ENCODE results near the gene ANKRD62.

Gene ANKRD62

DNA sequence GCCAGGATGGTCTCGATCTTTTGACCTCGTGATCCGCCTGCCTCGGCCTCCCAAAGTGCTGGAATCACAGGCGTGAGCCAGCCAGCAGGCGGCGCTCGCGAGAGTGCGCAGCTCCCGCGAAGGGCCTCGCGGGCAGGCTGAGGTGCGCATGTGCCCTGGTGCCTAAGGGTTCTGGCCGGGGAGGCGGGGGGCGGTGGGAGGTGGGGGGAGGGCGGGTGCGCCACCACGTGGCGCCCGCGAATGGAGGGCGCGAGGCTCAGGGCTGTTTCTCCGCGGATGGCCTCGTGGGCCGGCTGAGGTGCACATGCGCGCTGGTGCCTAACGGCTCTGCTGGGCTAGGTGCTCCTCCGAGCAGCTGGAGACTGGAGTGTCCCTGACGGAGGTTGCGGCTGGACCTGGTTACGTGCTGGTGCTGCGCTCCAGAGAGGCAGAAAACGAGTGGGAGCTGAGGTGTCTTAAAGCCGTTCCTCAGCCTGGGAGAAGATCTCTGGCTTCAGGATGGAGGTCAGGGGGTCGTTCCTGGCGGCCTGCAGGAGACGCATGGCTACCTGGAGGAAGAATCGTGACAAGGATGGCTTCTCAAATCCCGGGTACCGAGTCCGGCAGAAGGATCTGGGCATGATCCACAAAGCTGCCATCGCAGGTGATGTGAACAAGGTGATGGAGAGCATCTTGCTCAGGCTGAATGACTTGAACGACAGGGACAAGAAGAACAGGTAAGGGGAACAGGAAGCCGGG lies at the start of gene ANKRD62:
Gene ANKRD62, plus strand, starts transcription at position 324 of the 738 bp plus-strand sequence. Its CDS starts 175 bp downstream, at position 499.
- no peak for DNase-seq (ENCODE audit: low spot score)

DNA sequence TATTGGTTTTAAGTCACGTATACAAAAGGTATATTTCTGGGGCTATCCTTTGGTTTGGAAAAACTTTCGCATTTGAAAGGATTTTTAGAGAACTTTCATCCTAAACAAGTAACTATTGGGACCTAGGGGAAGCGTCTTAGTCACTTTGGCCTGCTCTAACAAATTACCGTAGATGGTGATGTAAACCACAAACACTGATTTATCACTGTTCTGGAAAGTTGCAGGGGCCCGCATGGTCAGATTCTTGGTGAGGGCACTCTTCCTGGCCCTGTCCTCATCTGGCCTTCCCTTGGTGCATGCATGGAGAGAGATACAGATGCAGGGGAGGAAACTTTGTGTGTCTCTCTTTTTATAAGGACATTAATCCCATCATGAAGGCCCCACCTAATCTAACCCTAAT lies 49.1 kb upstream of the ANKRD62 start:
- DNase-seq (ENCODE audit: low spot score) = no peak

GRCh38 chr18:12046046-12046750 lies 47.4 kb upstream of the ANKRD62 start:
- no peak for DNase-seq (ENCODE audit: low spot score)

DNA sequence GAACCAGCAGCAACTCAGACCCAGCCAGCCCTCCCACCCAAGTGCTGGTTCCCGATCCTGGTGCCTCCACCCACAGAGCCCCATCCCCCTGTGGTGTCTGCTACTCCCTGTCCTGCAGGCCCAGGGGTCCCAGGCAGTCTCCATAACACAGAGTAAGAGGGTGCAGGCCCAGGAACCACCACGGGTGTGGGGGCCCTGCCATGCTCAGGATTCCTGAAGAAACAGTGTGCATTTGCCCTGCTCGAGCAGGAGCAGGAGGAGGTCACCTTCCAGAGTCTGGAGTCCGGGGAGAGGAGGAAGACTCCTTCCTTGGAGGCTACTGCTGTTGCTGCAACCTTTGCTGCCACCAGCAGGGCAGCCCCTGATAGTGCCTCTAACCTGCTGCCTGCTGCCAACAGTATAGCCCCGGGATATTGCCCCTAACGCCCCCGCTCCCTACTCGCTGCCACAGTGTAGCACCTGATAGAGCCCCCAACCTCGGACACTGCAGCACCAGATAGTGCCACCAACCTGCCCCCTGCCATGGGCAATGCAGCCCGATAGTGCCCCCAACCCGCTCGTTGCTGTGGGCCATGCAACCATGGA lies 46.8 kb upstream of the ANKRD62 start:
- no peak for DNase-seq (ENCODE audit: low spot score)

GRCh38 chr18:12048010-12048826 lies 45.4 kb upstream of the ANKRD62 start:
- no peak for DNase-seq (ENCODE audit: low spot score)

- no peak for DNase-seq (ENCODE audit: low spot score)
Observed at GRCh38 chr18:12048827-12049175, 44.8 kb upstream of the ANKRD62 start.

GRCh38 chr18:12049978-12050811 lies 43.4 kb upstream of the ANKRD62 start:
- DNase-seq (ENCODE audit: low spot score) = no peak

- no peak for DNase-seq (ENCODE audit: low spot score)
Observed at GRCh38 chr18:12052866-12053265, 40.8 kb upstream of the ANKRD62 start.

GRCh38 chr18:12053289-12053688 lies 40.4 kb upstream of the ANKRD62 start:
- no peak for DNase-seq (ENCODE audit: low spot score)

- no peak for DNase-seq (ENCODE audit: low spot score)
Observed at GRCh38 chr18:12056034-12056883, 37.4 kb upstream of the ANKRD62 start.

DNA sequence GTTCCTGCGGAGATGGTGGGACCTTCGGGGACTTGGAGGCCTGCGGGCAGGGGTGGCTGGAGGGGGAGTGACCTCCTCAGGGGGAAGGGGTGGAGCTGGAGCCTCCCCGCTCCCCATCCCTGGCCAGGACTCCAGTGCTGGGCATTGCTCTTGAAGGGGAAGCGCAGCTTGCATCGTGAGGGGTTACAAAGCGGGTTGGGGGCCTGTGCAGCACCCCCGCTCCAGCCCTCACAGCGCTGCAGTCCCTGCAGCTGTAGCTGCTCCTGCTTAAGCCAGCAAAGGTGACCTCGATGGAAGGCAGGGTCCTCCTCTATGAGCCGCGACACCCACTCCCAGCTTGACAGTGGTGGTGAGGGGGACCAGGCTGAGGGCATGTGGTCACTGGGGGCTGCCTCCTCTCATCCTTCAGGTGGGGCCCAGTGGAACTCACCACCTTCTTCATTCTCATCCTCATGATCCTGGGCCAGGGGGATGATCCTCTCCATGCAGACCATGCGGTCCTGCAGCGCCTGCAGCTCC lies 36.7 kb upstream of the ANKRD62 start:
- DNase-seq (ENCODE audit: low spot score) = no peak

GRCh38 chr18:12057419-12058039 lies 36.1 kb upstream of the ANKRD62 start:
- DNase-seq (ENCODE audit: low spot score) = no peak

DNA sequence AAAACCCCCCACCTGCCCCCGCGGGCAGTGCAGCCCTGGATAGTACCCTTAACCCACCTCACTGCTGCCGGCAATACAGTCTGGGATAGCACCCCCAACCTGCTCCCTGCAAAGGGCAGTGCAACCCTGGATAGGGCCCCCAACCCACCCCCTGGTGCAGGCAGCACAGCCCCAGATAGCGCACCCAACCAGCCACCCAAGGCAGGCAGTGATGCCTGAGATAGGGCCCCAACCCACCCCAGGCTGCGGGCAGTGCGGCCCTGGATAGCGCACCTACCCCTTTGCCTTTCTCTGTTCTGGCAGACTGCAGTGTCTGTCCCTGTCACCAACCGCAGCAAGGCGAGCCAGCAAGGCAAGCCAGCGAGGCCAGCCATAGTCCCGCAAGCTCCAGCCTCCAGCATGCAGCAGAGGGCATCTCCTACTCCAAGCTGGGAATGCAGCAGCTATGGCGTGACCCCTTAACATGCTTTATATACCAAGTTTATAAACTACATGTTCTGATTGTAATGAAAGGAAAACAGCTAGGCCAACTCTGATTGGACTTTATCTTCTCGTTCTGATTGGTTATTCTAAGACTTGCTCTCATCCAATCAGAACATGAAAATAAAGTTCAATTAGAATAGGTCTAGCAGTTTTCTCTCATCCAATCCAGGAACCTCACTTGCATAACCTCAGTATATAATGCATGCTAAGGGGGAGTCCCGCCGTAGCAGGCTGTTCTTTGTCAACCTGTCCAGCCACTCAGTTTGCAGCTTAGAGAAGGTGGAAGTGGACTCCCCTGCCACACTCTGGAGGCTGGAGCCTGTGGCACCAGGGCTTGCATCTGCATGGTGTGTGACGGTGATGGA lies 34.1 kb upstream of the ANKRD62 start:
- no peak for DNase-seq (ENCODE audit: low spot score)

DNA sequence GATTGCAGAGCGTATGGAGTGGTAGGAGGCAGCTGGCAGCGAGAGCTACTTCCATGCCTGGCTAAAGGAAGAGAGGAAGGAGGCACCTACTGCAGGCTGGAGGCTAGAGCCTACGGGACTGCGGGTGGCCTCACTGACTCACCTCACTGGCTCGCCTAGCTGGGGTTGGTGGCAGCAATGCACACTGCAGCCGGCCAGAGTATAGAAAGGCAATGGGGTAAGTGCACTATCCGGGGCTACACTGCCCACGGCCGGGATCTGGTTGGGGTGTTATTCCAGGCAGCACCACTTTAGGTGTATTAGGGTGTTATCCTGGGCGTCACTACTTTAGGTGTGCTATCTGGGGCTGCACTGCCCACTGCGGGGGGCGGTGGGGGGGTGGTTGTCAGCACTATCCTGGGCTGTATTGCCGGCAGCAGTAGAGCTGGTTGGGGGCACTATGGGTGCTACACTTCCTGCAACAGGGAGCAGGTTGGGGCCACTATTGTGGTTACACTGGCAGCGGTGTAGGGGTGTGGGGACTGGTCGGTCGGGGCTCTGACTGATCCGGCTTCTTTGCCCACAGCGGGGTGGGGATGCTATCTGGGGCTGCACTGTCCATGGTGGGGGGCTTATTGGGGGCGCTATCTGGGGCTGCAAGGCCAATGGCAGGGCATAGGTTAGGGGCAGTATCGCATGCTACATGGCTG lies 33.3 kb upstream of the ANKRD62 start:
- DNase-seq (ENCODE audit: low spot score) = no peak

DNA sequence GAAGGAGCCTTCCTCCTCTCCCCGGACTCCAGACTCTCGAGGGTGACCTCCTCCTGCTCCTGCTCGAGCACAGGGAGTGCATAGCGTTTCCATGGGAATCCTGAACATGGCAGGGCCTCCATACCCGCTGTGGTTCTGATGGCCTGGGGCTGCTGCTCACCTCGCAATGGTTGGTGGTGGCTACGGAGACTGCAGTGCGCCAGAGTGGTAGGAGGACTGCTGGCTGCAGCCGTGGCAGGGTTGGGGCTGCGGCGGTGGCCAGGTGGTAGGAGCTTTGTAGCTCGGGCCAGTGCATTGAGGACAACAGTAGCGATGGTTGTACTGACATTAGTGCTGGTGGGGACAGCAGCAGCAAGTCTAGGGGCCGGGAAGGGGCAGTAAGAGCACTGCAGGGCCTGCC lies 32.0 kb upstream of the ANKRD62 start:
- DNase-seq (ENCODE audit: low spot score) = no peak

DNA sequence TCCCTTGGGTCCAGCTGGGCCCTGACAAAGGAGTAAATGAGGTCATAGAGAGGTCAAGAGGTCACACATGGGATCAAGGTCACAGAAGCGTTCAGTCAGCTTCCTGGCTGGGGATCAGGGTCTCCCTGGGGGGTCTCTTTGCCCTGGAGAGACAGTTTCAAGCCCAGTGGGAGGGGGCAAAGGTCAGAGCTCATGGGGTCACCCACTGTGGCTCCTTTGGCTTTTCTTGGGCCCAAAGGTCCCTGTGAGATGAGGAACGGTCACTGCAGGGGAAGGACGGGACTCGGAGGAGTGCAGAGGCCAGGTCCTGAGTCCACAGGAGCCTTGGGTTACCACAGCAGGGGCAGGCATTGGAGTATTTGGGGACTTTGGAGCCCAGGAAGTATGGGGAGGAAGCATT lies 30.7 kb upstream of the ANKRD62 start:
- no peak for DNase-seq (ENCODE audit: low spot score)

GRCh38 chr18:12064086-12064763 lies 29.4 kb upstream of the ANKRD62 start:
- DNase-seq (ENCODE audit: low spot score) = no peak

DNA sequence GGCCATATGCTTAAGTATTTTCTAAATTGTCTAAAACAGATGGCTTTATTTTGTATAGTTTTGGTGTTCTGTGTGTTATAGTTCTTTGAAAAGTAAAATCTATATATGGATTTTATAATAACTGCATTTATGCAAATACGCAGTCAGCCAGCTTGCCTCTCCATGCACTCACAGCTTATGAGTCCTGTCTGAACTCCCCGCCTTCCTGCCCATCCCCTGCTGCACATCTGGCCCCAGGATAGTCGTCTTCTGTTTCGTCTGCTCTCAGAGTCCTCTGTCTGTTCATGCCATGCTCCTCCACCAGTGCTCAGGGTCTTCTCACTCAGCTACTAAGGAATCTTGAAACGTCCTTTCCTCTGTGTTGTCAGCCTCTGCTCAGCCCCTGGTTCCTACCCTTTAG lies 28.2 kb upstream of the ANKRD62 start:
- no peak for DNase-seq (ENCODE audit: low spot score)
